Activated CD8-positive, alpha-beta T cell treated with anti-CD3 and anti-CD28 coated beads, Interleukin-2, amount 10 ng/mL, durations not matched to agents 7 days and 5 days (primary cell): Measurements from ENCODE around the gene KIF26A. TPM values are rescaled to one million over a fixed set of nuclear protein-coding genes. Genes with fewer than 3 reads are reported as not detected.
"Not testable (repeated sequence)": the region's sequence is repeated elsewhere in the genome, so short reads cannot be mapped to it uniquely, and the experiment has no call there.

Source experiments
- ATAC-seq: fragments of 150-1000 bp; cut with Tn5 transposase; one replicate; pipeline ENCODE4 v1.10.0; 2021; ENCODE audit warnings: moderate library complexity
- CTCF ChIA-PET: fragments of 350-600 bp; sonication (Branson Sonifier 250); formaldehyde crosslinking; loops from one replicate; lab custom pipeline; 2021; ENCODE audit warnings: antibody characterized with exemption; lab: Charles Lee
- POLR2A ChIA-PET: fragments of 350-600 bp; sonication (Branson Sonifier 250); formaldehyde crosslinking; loops from one replicate; lab custom pipeline; 2021; ENCODE audit warnings: antibody characterized with exemption; lab: Charles Lee
- DNase-seq: peaks from one replicate; pipeline ENCODE4 v3.0.0-alpha.2; 2020
- H3K27ac Mint-ChIP-seq: one replicate; pipeline ENCODE4 v1.8.0; 2021; ENCODE audit warnings: mild to moderate bottlenecking, mixed read lengths
- H3K27me3 Mint-ChIP-seq: one replicate; pipeline ENCODE4 v1.8.0; 2021; ENCODE audit warnings: low read depth, mixed read lengths
- H3K36me3 Mint-ChIP-seq: one replicate; pipeline ENCODE4 v1.8.0; 2021; ENCODE audit warnings: low read depth, mixed read lengths
- H3K4me1 Mint-ChIP-seq: one replicate; pipeline ENCODE4 v1.8.0; 2021; ENCODE audit warnings: low read depth, mixed read lengths
- H3K4me3 Mint-ChIP-seq: one replicate; pipeline ENCODE4 v1.8.0; 2021; ENCODE audit warnings: mild to moderate bottlenecking, mixed read lengths
- H3K9me3 Mint-ChIP-seq: one replicate; pipeline ENCODE4 v1.8.0; 2022; ENCODE audit warnings: mixed read lengths; ENCODE audit not compliant: insufficient read depth
- total RNA-seq, 2 experiments: library from RNA; stranded (reverse); gene quantifications; one replicate each; pipeline ENCODE4 v1.2.3, GENCODE V29; 2021

Gene KIF26A
- total RNA-seq, 2 experiments from 2014 or later = 0.26 TPM

- no peaks in the 10 kb centered on the region for H3K9me3 Mint-ChIP-seq
- CTCF ChIA-PET = no interaction called here
- H3K27ac Mint-ChIP-seq = no peak overlapping the region
- no peak overlapping the region for H3K4me3 Mint-ChIP-seq
- H3K36me3 Mint-ChIP-seq = no peaks in the 10 kb centered on the region
- no peak for DNase-seq
- no peaks in the 10 kb centered on the region for H3K27me3 Mint-ChIP-seq
- H3K4me1 Mint-ChIP-seq = peaks cover 7% of the 10 kb centered on the region
- POLR2A ChIA-PET = no interaction called here
- no peak for ATAC-seq
Measured at GRCh38 chr14:104201063-104201462, 62.7 kb downstream of the KIF26A start.

- H3K36me3 Mint-ChIP-seq = no peaks in the 10 kb centered on the region
- CTCF ChIA-PET = no interaction called here
Measured at GRCh38 chr14:104201496-104201895, 63.1 kb downstream of the KIF26A start.

GRCh38 chr14:104202259-104203070 is 64.1 kb downstream of the KIF26A start:
- Mint-ChIP-seq H3K9me3 (no peaks in the 10 kb centered on the region), H3K27ac (no peak overlapping the region), H3K4me1 (no peaks in the 10 kb centered on the region), H3K27me3 (no peaks in the 10 kb centered on the region), H3K4me3 (no peak overlapping the region), H3K36me3 (no peaks in the 10 kb centered on the region)
- DNase-seq (no peak), ATAC-seq (no peak)
- ChIA-PET CTCF (no interaction called here), POLR2A (no interaction called here)

More at GRCh38 chr14:104201496-104201895, 63.1 kb downstream of the KIF26A start:
- Mint-ChIP-seq H3K9me3 (no peaks in the 10 kb centered on the region), H3K27me3 (no peaks in the 10 kb centered on the region), H3K4me3 (no peak overlapping the region), H3K27ac (no peak overlapping the region), H3K4me1 (peaks cover 2% of the 10 kb centered on the region)
- no peak for DNase-seq
- POLR2A ChIA-PET = no interaction called here
- no peak for ATAC-seq

DNA sequence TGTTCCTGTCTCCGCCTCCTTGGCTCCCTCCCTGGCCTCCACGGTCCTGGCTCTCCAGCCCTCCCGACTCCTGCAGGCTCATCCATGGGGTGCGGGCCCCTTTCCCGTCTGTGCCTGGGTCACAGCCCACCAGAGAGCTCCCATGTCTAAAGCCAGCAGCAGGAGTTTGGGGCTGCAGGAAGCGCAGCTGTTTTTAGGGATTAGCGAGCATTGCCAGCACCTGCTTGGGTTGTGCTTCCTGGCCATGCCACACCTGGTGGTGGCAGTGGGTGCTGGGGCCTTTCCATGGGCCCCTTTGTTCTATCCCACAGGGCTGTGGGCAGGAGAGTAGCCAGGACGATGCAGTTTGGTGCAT is 64.7 kb downstream of the KIF26A start:
- CTCF ChIA-PET = no interaction called here
- H3K9me3 Mint-ChIP-seq = no peaks in the 10 kb centered on the region
- ATAC-seq = no peak

DNA sequence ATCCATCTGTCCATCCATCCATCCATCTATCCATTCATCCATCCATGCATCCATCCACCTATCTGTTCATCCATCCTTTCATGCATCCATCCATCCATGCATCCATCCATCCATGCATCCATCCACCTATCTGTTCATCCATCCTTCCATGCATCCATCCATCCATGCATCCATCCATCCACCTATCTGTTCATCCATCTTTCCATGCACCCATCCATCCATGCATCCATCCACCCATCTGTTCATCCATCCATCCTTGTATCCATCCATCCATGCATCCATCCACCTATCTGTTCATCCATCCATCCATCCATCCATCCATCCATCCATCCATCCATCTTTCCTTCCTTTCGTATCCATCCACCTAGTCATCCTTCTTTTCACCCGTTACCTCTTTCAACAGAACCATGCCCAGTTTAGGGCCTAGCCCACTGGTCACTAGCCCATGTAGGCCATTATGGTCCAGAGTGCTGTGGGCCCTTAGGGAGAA is 66.3 kb downstream of the KIF26A start:
- H3K4me3 Mint-ChIP-seq = no peak overlapping the region
- CTCF ChIA-PET = no interaction called here
- H3K36me3 Mint-ChIP-seq = no peaks in the 10 kb centered on the region
- H3K9me3 Mint-ChIP-seq = no peaks in the 10 kb centered on the region
- DNase-seq = no peak
- POLR2A ChIA-PET = no interaction called here
- no peak overlapping the region for H3K27ac Mint-ChIP-seq
- no peaks in the 10 kb centered on the region for H3K4me1 Mint-ChIP-seq
- ATAC-seq = no peak
- H3K27me3 Mint-ChIP-seq = no peaks in the 10 kb centered on the region

More for the DNA sequence above, 64.7 kb downstream of the KIF26A start:
- no peak overlapping the region for H3K4me3 Mint-ChIP-seq
- POLR2A ChIA-PET = no interaction called here
- H3K27me3 Mint-ChIP-seq = no peaks in the 10 kb centered on the region
- no peak for DNase-seq
- no peaks in the 10 kb centered on the region for H3K4me1 Mint-ChIP-seq
- H3K27ac Mint-ChIP-seq = no peak overlapping the region
- no peaks in the 10 kb centered on the region for H3K36me3 Mint-ChIP-seq

DNA sequence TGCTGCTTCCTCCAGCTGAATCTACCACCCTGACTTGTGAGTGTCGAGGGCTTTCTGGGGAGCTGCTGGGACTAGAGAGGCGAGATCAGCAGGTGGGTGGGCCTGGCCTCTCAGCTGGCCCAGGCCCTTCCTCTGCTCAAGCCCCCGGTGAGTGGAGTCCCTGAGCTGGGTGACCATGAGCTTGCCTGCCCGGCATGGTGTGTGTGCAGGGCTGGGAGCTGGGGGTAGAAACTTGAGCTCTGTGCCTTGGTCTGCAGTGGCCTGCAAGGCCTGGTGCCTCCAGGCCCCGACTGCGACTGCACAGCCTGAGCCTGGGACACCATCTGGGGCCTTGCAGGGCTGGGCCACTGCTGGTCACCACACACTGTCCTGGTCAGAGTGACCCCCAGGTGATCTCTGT is 67.4 kb downstream of the KIF26A start:
- no peak overlapping the region for H3K4me3 Mint-ChIP-seq
- H3K36me3 Mint-ChIP-seq = no peaks in the 10 kb centered on the region
- no peaks in the 10 kb centered on the region for H3K27me3 Mint-ChIP-seq
- no peak overlapping the region for H3K27ac Mint-ChIP-seq
- no peak for DNase-seq
- POLR2A ChIA-PET = no interaction called here
- no peaks in the 10 kb centered on the region for H3K4me1 Mint-ChIP-seq
- no peak for ATAC-seq
- H3K9me3 Mint-ChIP-seq = no peaks in the 10 kb centered on the region
- CTCF ChIA-PET = no interaction called here

- Mint-ChIP-seq H3K27ac (no peak overlapping the region), H3K27me3 (no peaks in the 10 kb centered on the region), H3K4me3 (no peak overlapping the region), H3K9me3 (no peaks in the 10 kb centered on the region), H3K36me3 (no peaks in the 10 kb centered on the region), H3K4me1 (no peaks in the 10 kb centered on the region)
- CTCF ChIA-PET = no interaction called here
- DNase-seq (no peak), ATAC-seq (no peak)
- POLR2A ChIA-PET = no interaction called here
Measured at GRCh38 chr14:104206281-104206904, 68.0 kb downstream of the KIF26A start.

- H3K4me3 Mint-ChIP-seq = no peak overlapping the region
- POLR2A ChIA-PET = no interaction called here
- no peak for ATAC-seq
Measured at GRCh38 chr14:104207142-104208014, 69.0 kb downstream of the KIF26A start.

GRCh38 chr14:104208015-104208295 is 69.6 kb downstream of the KIF26A start:
- H3K27ac Mint-ChIP-seq, H3K4me3 Mint-ChIP-seq, POLR2A ChIA-PET, DNase-seq, ATAC-seq, CTCF ChIA-PET, H3K4me1 Mint-ChIP-seq, H3K36me3 Mint-ChIP-seq, H3K9me3 Mint-ChIP-seq, H3K27me3 Mint-ChIP-seq: not testable (repeated sequence)

More at GRCh38 chr14:104207142-104208014, 69.0 kb downstream of the KIF26A start:
- no peak for DNase-seq
- Mint-ChIP-seq H3K36me3 (no peaks in the 10 kb centered on the region), H3K27me3 (no peaks in the 10 kb centered on the region), H3K27ac (no peak overlapping the region), H3K4me1 (no peaks in the 10 kb centered on the region), H3K9me3 (no peaks in the 10 kb centered on the region)
- CTCF ChIA-PET = no interaction called here

- H3K27me3 Mint-ChIP-seq, ATAC-seq, CTCF ChIA-PET, H3K9me3 Mint-ChIP-seq, H3K36me3 Mint-ChIP-seq, H3K4me1 Mint-ChIP-seq, POLR2A ChIA-PET, H3K27ac Mint-ChIP-seq, DNase-seq, H3K4me3 Mint-ChIP-seq: not testable (repeated sequence)
Measured at GRCh38 chr14:104208331-104208730, 69.9 kb downstream of the KIF26A start.

DNA sequence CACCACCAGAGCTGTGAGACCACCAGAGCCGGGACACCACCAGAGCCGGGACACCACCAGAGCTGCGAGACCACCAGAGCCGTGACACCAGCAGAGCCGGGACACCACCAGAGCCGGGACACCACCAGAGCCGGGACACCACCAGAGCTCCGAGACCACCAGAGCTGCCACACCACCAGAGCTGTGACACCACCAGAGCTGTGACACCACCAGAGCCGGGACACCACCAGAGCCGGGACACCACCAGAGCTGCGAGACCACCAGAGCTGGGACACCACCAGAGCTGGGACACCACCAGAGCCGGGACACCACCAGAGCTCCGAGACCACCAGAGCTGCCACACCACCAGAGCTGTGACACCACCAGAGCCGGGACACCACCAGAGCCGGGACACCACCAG is 70.7 kb downstream of the KIF26A start:
- CTCF ChIA-PET, DNase-seq, POLR2A ChIA-PET: not testable (repeated sequence)

More for the DNA sequence above, 70.7 kb downstream of the KIF26A start:
- not testable (repeated sequence) for ATAC-seq, H3K4me3 Mint-ChIP-seq, H3K4me1 Mint-ChIP-seq, H3K36me3 Mint-ChIP-seq, H3K27me3 Mint-ChIP-seq, H3K9me3 Mint-ChIP-seq, H3K27ac Mint-ChIP-seq
